Measurements from ENCODE around the gene TARS2. TPM values are rescaled to one million over a fixed set of nuclear protein-coding genes. Genes with fewer than 3 reads are reported as not detected.

TARS2 gene
- total and polyA plus RNA-seq, 2 of the 13 experiments (the other 11 are each of a cell fraction or from before 2014, with no cell fraction given): 21.3 to 22.8 TPM

DNA sequence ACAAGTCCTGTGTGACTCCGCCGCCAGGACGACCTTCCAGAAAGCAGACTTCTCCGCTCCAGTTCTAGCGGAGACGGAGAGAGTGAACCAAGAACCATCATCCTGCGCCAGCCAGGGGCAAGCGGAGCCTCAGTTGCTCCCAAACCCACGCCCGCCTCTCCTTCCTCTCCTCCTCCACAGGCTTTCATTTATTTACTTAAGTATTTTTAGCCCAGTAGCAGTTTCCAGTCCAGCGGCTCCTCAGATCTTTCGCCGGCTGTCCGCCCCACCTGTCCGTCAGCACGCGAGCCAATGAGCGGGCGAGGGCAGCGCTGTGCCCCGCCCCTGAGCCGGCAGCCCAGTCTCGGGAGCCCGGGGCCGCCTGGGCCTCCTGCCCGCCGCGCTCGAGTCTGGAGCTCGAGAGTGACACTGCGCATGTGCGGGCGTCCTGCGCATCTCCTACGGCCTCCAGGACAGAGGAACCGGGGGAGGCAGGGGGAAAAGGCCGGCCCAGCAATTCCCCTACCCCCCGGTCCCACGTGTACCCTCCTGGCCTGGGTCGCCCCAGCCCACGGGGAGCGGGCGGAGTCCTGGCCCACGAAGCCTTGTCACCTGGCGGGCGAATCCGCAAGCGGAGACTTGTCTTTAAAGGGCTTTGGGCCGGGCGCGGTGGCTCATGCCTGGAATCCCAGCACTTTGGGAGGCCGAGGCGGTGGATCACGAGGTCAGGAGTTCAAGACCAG, 28.3 kb downstream of the TARS2 start, which contains the start of gene FALEC (continued):
- TF ChIP-seq, protein P1, sequence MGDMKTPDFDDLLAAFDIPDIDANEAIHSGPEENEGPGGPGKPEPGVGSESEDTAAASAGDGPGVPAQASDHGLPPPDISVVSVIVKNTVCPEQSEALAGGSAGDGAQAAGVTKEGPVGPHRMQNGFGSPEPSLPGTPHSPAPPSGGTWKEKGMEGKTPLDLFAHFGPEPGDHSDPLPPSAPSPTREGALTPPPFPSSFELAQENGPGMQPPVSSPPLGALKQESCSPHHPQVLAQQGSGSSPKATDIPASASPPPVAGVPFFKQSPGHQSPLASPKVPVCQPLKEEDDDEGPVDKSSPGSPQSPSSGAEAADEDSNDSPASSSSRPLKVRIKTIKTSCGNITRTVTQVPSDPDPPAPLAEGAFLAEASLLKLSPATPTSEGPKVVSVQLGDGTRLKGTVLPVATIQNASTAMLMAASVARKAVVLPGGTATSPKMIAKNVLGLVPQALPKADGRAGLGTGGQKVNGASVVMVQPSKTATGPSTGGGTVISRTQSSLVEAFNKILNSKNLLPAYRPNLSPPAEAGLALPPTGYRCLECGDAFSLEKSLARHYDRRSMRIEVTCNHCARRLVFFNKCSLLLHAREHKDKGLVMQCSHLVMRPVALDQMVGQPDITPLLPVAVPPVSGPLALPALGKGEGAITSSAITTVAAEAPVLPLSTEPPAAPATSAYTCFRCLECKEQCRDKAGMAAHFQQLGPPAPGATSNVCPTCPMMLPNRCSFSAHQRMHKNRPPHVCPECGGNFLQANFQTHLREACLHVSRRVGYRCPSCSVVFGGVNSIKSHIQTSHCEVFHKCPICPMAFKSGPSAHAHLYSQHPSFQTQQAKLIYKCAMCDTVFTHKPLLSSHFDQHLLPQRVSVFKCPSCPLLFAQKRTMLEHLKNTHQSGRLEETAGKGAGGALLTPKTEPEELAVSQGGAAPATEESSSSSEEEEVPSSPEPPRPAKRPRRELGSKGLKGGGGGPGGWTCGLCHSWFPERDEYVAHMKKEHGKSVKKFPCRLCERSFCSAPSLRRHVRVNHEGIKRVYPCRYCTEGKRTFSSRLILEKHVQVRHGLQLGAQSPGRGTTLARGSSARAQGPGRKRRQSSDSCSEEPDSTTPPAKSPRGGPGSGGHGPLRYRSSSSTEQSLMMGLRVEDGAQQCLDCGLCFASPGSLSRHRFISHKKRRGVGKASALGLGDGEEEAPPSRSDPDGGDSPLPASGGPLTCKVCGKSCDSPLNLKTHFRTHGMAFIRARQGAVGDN (CRISPR knock-in tag; IDR thresholded peaks at IDR 0.05): peak; percentile 92
- TF ChIP-seq ZNF124 (CRISPR knock-in tag; IDR thresholded peaks at IDR 0.05) (no peak), MYNN (CRISPR knock-in tag; IDR thresholded peaks at IDR 0.05; ENCODE audit: low read depth) (no peak), ZNF121 (CRISPR knock-in tag; IDR thresholded peaks at IDR 0.05) (no peak), SOX6 (IDR thresholded peaks at IDR 0.05) (no peak), SOX6 (CRISPR knock-in tag; IDR thresholded peaks at IDR 0.05) (peak; percentile 67), ARNTL (CRISPR knock-in tag; IDR thresholded peaks at IDR 0.05) (0 out of 2 replicates have a peak, but pooled peaks have one; percentile 59), RXRB (CRISPR knock-in tag; IDR thresholded peaks at IDR 0.05; ENCODE audit: borderline replicate concordance) (0 out of 2 replicates have a peak, but pooled peaks have one; percentile 9), CHD2 (IDR thresholded peaks at IDR 0.05; ENCODE audit: low read depth, low read length) (no peak), ZNF234 (CRISPR knock-in tag; conservative IDR thresholded peaks at IDR 0.05) (no peak), SMAD1 (CRISPR knock-in tag; IDR thresholded peaks at IDR 0.05; ENCODE audit: borderline replicate concordance, low read depth) (no peak; the same call in 1 of the 2 replicates), HDAC6 (IDR thresholded peaks at IDR 0.05; ENCODE audit: low read depth, low read length) (no peak), SALL1 (CRISPR knock-in tag; IDR thresholded peaks at IDR 0.05) (peak; percentile 37; the same call in 1 of the 2 replicates), KDM1A (CRISPR knock-in tag; IDR thresholded peaks at IDR 0.05) (no peak)
- TF ChIP-seq, protein P2, sequence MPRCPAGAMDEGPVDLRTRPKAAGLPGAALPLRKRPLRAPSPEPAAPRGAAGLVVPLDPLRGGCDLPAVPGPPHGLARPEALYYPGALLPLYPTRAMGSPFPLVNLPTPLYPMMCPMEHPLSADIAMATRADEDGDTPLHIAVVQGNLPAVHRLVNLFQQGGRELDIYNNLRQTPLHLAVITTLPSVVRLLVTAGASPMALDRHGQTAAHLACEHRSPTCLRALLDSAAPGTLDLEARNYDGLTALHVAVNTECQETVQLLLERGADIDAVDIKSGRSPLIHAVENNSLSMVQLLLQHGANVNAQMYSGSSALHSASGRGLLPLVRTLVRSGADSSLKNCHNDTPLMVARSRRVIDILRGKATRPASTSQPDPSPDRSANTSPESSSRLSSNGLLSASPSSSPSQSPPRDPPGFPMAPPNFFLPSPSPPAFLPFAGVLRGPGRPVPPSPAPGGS (CRISPR knock-in tag; IDR thresholded peaks at IDR 0.05): 0 out of 2 replicates have a peak, but pooled peaks have one; percentile 23
- TF ChIP-seq, protein P3, sequence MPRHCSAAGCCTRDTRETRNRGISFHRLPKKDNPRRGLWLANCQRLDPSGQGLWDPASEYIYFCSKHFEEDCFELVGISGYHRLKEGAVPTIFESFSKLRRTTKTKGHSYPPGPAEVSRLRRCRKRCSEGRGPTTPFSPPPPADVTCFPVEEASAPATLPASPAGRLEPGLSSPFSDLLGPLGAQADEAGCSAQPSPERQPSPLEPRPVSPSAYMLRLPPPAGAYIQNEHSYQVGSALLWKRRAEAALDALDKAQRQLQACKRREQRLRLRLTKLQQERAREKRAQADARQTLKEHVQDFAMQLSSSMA (CRISPR knock-in tag; IDR thresholded peaks at IDR 0.05): no peak
- TF ChIP-seq, protein P4, sequence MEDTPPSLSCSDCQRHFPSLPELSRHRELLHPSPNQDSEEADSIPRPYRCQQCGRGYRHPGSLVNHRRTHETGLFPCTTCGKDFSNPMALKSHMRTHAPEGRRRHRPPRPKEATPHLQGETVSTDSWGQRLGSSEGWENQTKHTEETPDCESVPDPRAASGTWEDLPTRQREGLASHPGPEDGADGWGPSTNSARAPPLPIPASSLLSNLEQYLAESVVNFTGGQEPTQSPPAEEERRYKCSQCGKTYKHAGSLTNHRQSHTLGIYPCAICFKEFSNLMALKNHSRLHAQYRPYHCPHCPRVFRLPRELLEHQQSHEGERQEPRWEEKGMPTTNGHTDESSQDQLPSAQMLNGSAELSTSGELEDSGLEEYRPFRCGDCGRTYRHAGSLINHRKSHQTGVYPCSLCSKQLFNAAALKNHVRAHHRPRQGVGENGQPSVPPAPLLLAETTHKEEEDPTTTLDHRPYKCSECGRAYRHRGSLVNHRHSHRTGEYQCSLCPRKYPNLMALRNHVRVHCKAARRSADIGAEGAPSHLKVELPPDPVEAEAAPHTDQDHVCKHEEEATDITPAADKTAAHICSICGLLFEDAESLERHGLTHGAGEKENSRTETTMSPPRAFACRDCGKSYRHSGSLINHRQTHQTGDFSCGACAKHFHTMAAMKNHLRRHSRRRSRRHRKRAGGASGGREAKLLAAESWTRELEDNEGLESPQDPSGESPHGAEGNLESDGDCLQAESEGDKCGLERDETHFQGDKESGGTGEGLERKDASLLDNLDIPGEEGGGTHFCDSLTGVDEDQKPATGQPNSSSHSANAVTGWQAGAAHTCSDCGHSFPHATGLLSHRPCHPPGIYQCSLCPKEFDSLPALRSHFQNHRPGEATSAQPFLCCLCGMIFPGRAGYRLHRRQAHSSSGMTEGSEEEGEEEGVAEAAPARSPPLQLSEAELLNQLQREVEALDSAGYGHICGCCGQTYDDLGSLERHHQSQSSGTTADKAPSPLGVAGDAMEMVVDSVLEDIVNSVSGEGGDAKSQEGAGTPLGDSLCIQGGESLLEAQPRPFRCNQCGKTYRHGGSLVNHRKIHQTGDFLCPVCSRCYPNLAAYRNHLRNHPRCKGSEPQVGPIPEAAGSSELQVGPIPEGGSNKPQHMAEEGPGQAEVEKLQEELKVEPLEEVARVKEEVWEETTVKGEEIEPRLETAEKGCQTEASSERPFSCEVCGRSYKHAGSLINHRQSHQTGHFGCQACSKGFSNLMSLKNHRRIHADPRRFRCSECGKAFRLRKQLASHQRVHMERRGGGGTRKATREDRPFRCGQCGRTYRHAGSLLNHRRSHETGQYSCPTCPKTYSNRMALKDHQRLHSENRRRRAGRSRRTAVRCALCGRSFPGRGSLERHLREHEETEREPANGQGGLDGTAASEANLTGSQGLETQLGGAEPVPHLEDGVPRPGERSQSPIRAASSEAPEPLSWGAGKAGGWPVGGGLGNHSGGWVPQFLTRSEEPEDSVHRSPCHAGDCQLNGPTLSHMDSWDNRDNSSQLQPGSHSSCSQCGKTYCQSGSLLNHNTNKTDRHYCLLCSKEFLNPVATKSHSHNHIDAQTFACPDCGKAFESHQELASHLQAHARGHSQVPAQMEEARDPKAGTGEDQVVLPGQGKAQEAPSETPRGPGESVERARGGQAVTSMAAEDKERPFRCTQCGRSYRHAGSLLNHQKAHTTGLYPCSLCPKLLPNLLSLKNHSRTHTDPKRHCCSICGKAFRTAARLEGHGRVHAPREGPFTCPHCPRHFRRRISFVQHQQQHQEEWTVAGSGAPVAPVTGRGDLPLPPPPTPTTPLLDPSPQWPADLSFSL (CRISPR knock-in tag; IDR thresholded peaks at IDR 0.05): no peak
